ENCODE measurements around the gene UQCRC2. TPM values are rescaled to one million over a fixed set of nuclear protein-coding genes. Genes with fewer than 3 reads are reported as not detected.
A peak's percentile ranks its signal among the peaks of the same experiment; 100 is the strongest.
"Not testable (repeated sequence)": the region's sequence is repeated elsewhere in the genome, so short reads cannot be mapped to it uniquely, and the experiment has no call there.

UQCRC2 gene
- total RNA-seq (2022) (328 and 343 TPM in 2 replicates), Bru-seq, nascent RNA (percentile 95 among the genes with signal in this experiment), BruChase-seq, experiment 1, labeled RNA remaining after a 6-hour chase (percentile 94 among the genes with signal in this experiment), BruChase-seq, experiment 2, labeled RNA remaining after a 2-hour chase (percentile 95 among the genes with signal in this experiment)
- long read RNA-seq, transcript UQCRC2-201 (14 exons, 2,615 nt), result major isoform, 284 of 315 reads
- long read RNA-seq, partial matches to known transcripts, result 15 of 315 reads
- long read RNA-seq, other reads (novel, unspliced or antisense), result 15 of 315 reads

DNA sequence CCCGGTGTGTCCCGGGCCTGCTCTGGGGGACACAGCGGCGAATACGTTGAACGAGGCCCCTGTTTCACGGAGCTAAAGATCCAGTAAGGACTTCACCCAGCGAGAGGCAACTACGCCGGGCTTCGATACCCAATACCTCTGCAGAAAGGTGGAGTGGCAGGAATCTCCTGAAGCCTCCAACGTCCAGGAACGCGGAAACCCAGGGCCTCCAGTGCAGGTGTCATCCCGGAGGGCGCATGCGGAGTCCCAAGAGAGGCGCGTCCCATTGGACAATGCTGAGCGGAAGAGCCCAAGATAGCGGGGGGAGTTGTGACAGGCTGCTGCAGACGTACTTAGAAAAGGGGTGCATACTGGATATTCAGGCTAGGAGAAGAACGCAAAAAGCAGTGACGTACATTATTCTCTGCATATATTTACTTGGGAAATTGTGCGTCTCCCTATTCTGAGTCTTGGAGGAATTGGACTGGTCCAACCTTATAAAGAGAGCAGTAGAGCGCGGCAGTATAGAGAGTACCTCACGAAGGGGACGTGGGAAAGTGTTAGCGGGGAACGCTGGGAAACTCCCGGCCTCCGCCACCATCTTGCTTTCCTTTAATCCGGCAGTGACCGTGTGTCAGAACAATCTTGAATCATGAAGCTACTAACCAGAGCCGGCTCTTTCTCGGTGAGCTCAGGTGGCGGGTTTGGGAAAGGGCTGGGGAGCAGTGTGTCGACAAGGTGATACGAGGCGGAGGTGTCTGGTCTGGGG is at the start of gene UQCRC2:
TSS of gene UQCRC2 (plus strand) at position 569 of the 748 bp plus-strand sequence. CDS start at position 632, 63 bp downstream.
- intact Hi-C loops (cut with micrococcal nuclease; ENCODE audit: unreplicated experiment), result loop anchor here (1.0 to 5.0 kb wide), 2 partner anchors 235 to 296 kb away; no protein-coding TSS in a partner anchor
- CTCF ChIA-PET, result interaction anchor here (0.7 to 0.8 kb wide), 2 partner anchors 15 to 235 kb away, joined by 3 to 5 read pairs; no protein-coding TSS in a partner anchor
- H3K9me3 Mint-ChIP-seq (ENCODE audit: low read depth, unreplicated experiment), result no peaks in the 10 kb centered on the region
- H3K4me1 Mint-ChIP-seq (ENCODE audit: low read depth, unreplicated experiment), result peaks cover 19% of the 10 kb centered on the region
- H3K4me3 Mint-ChIP-seq (ENCODE audit: low read depth, unreplicated experiment), result peak within 1 kb of the TSS; percentile 86
- BruUV-seq (replicated peaks), result no TSS peak
- peaks cover 68% of the 10 kb centered on the region for H3K36me3 Mint-ChIP-seq (ENCODE audit: insufficient read depth, unreplicated experiment)
- H3K27ac Mint-ChIP-seq (ENCODE audit: unreplicated experiment), result peak within 1 kb of the TSS; percentile 99
- TF ChIP-seq, protein P1, sequence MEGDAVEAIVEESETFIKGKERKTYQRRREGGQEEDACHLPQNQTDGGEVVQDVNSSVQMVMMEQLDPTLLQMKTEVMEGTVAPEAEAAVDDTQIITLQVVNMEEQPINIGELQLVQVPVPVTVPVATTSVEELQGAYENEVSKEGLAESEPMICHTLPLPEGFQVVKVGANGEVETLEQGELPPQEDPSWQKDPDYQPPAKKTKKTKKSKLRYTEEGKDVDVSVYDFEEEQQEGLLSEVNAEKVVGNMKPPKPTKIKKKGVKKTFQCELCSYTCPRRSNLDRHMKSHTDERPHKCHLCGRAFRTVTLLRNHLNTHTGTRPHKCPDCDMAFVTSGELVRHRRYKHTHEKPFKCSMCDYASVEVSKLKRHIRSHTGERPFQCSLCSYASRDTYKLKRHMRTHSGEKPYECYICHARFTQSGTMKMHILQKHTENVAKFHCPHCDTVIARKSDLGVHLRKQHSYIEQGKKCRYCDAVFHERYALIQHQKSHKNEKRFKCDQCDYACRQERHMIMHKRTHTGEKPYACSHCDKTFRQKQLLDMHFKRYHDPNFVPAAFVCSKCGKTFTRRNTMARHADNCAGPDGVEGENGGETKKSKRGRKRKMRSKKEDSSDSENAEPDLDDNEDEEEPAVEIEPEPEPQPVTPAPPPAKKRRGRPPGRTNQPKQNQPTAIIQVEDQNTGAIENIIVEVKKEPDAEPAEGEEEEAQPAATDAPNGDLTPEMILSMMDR (IDR thresholded peaks at IDR 0.05; ENCODE audit: unreplicated experiment), result no peak
- no peaks in the 10 kb centered on the region for H3K27me3 Mint-ChIP-seq (ENCODE audit: unreplicated experiment)
- peak; percentile 93 for DNase-seq

DNA sequence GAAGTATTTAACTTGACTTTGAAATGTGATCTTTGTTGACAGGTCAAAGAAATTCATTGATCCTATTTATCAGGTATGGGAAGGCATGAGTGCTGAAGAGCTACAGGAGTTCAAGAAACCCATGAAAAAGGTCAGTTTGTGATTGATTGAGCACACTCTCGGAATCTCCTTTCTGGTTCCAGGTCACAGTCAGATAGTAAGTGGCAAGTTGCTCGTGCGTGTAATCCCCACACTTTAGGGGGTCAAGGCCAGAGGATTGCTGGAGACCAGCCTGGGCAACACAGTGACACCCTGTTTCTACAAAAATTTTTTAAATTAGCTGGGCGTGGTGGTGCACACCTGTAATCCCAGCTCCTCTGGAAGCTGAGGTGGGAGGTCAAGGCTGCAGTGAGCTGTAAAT is 20.5 kb upstream of the UQCRC2 start:
- intact Hi-C loops (cut with micrococcal nuclease; ENCODE audit: unreplicated experiment); DNase-seq; BruUV-seq (replicated peaks); H3K27me3 Mint-ChIP-seq (ENCODE audit: unreplicated experiment); H3K27ac Mint-ChIP-seq (ENCODE audit: unreplicated experiment); CTCF ChIA-PET; H3K4me3 Mint-ChIP-seq (ENCODE audit: low read depth, unreplicated experiment); H3K9me3 Mint-ChIP-seq (ENCODE audit: low read depth, unreplicated experiment): not testable (repeated sequence)
- Mint-ChIP-seq H3K36me3 (ENCODE audit: insufficient read depth, unreplicated experiment) (peaks cover 11% of the 10 kb centered on the region), H3K4me1 (ENCODE audit: low read depth, unreplicated experiment) (peaks cover 20% of the 10 kb centered on the region)

DNA sequence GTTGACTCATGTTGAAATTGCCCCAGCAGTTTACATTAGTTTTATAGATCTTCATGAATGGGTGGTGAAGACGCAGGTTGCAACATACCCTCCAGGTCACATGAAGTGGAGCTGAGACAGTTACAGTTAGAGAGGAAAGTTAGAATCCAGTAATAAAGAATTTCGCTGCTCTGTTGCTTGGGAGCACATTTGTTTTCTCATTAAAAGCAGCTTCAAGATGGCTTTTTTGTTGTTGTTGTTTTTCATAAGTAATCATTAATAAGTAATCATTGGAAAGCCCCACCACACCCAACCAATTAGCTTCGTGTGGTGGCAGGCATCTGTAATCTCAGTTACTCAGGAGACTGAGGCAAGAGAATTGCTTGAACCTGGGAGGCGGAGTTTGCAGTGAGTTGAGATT is 19.8 kb upstream of the UQCRC2 start:
- H3K4me3 Mint-ChIP-seq (ENCODE audit: low read depth, unreplicated experiment); CTCF ChIA-PET; H3K27ac Mint-ChIP-seq (ENCODE audit: unreplicated experiment); H3K27me3 Mint-ChIP-seq (ENCODE audit: unreplicated experiment); intact Hi-C loops (cut with micrococcal nuclease; ENCODE audit: unreplicated experiment); H3K9me3 Mint-ChIP-seq (ENCODE audit: low read depth, unreplicated experiment); DNase-seq; BruUV-seq (replicated peaks): not testable (repeated sequence)
- Mint-ChIP-seq H3K4me1 (ENCODE audit: low read depth, unreplicated experiment) (peaks cover 24% of the 10 kb centered on the region), H3K36me3 (ENCODE audit: insufficient read depth, unreplicated experiment) (peaks cover 11% of the 10 kb centered on the region)

DNA sequence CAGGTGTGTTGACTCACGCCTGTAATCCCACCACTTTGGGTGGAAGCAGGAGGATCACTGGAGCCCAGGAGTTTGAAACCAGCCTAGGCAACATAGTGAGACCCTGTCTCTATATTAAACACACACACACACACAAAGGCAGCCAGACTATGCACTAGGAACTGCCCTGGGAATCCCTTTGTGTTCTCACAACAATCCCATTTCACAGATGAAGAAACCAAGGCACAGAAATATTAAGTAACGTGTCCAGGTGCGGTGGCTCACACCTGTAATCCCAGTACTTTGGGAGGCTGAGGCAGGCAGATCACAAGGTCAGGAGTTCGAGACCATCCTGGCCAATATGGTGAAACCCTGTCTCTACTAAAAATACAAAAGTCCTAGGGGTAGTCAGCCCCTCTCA is 19.4 kb upstream of the UQCRC2 start:
- H3K9me3 Mint-ChIP-seq (ENCODE audit: low read depth, unreplicated experiment); DNase-seq; H3K27ac Mint-ChIP-seq (ENCODE audit: unreplicated experiment); intact Hi-C loops (cut with micrococcal nuclease; ENCODE audit: unreplicated experiment); H3K27me3 Mint-ChIP-seq (ENCODE audit: unreplicated experiment); CTCF ChIA-PET; BruUV-seq (replicated peaks); H3K4me3 Mint-ChIP-seq (ENCODE audit: low read depth, unreplicated experiment): not testable (repeated sequence)
- Mint-ChIP-seq H3K36me3 (ENCODE audit: insufficient read depth, unreplicated experiment) (peaks cover 11% of the 10 kb centered on the region), H3K4me1 (ENCODE audit: low read depth, unreplicated experiment) (peaks cover 24% of the 10 kb centered on the region)

DNA sequence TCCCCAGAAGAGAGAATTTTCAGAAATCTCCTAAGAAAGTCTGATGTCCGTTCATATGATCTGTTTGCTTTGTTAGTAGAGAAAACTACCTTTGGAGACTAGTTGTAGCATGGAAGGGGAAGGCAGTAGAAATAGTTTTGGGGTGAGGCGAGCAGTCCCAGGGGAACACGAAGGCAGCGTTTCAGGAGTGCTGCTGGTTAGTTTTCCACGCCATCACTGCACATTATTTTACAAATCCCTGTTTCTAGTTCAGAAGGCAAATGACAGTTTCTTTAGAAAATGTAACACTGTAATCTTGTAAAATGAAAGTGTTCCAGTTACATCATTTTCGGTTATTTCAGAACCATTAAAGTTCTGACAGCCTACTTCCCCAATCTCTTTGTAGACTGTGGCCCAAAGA is 16.9 kb upstream of the UQCRC2 start:
- DNase-seq, result not testable (repeated sequence)

DNA sequence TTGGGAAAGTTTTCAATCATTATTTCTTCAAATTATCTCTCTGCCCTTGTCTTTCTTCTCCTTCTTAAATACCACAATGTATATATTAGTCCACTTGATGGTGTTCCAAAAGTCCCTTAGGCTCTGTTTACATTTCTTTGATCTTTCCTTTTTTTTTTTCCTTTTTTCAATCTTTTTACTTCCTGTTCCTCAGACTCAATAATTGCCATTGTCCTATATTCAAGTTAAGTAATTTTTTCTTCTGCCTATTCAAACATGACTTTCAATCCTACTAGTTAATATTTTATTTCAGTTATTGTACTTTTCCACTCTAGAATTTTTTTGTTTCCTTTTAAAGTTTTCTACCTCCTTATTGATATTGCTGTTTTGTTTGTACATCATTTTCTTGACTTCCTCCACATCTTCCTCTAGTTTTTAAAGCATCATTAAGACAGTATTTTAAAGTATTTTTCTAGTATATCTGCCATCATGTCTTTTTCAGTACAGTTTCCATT is 15.8 kb upstream of the UQCRC2 start:
- H3K4me1 Mint-ChIP-seq (ENCODE audit: low read depth, unreplicated experiment), result peaks cover 24% of the 10 kb centered on the region
- H3K4me3 Mint-ChIP-seq (ENCODE audit: low read depth, unreplicated experiment), result peak overlapping the region; percentile 9
- H3K27ac Mint-ChIP-seq (ENCODE audit: unreplicated experiment), result peak overlapping the region; percentile 45
- BruUV-seq (replicated peaks), result no TSS peak
- no peaks in the 10 kb centered on the region for H3K9me3 Mint-ChIP-seq (ENCODE audit: low read depth, unreplicated experiment)
- intact Hi-C loops (cut with micrococcal nuclease; ENCODE audit: unreplicated experiment), result no loop called here
- H3K36me3 Mint-ChIP-seq (ENCODE audit: insufficient read depth, unreplicated experiment), result peaks cover 11% of the 10 kb centered on the region
- TF ChIP-seq, protein P1 (IDR thresholded peaks at IDR 0.05; ENCODE audit: unreplicated experiment), result no peak
- CTCF ChIA-PET, result no interaction called here
- no peaks in the 10 kb centered on the region for H3K27me3 Mint-ChIP-seq (ENCODE audit: unreplicated experiment)
- no peak for DNase-seq

More for the DNA sequence above, 16.9 kb upstream of the UQCRC2 start:
- Mint-ChIP-seq H3K4me1 (ENCODE audit: low read depth, unreplicated experiment) (peaks cover 24% of the 10 kb centered on the region), H3K36me3 (ENCODE audit: insufficient read depth, unreplicated experiment) (peaks cover 11% of the 10 kb centered on the region)
- H3K9me3 Mint-ChIP-seq (ENCODE audit: low read depth, unreplicated experiment); H3K27ac Mint-ChIP-seq (ENCODE audit: unreplicated experiment); intact Hi-C loops (cut with micrococcal nuclease; ENCODE audit: unreplicated experiment); H3K4me3 Mint-ChIP-seq (ENCODE audit: low read depth, unreplicated experiment); H3K27me3 Mint-ChIP-seq (ENCODE audit: unreplicated experiment); BruUV-seq (replicated peaks); CTCF ChIA-PET: not testable (repeated sequence)

All from Calu3 (cell line).